DMS 273 (cell line): ENCODE results near the gene RNF224.

Source experiments
- DNase-seq: peaks from one replicate; lab custom pipeline; 2025; ENCODE audit not compliant: unreplicated experiment; lab: John Stamatoyannopoulos, UW

Gene RNF224

DNA sequence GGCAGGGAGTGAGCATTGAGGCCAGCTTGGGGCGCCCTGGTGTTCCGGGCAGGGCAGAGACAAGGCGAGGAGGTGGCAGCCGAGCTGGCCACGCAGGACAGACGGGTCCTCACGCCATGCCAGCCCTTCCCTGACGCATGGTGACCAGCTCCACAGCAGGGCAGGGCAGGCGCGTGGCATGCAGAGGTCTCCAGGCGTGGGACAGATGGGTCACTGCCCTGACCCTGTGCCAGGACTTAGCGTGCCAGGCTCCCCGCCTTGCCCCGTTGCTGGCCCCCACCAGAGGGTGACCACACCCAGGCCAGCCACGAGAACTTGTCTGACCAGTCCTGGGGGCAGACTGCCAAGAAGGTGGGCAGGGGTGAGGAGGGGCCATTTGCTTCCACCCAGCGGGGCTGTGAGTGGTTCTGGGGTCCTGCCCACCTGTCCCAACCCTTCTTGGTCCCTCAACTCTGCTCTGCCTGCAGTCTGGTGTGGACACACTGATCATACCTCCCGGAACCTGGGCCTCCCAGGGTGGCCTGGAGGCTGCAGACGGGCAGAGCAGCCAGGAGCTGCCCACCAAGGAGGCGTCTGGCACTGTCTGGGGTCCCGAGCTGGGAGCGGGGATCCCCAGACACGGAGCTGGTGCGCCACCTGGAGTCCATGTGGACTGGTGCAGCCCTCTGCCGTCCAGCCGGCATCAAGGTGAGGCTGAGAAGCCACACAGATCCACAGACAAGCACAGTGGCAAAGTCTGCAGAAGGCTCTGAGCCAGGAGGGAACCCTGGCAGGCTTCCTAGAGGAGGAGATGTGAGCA is at the start of gene RNF224:
Gene RNF224 (plus strand): TSS at position 449 of the 799 bp plus-strand sequence. CDS start 834 bp downstream, outside the sequence.
- peak; percentile 89 for DNase-seq

- DNase-seq: no peak
Measured at GRCh38 chr9:137178201-137178938, 48.9 kb upstream of the RNF224 start.

- DNase-seq: no peak
Measured at GRCh38 chr9:137178939-137179630, 48.2 kb upstream of the RNF224 start.

- no peak for DNase-seq
Measured at GRCh38 chr9:137179761-137180160, 47.5 kb upstream of the RNF224 start.

- DNase-seq: no peak
Measured at GRCh38 chr9:137180491-137180890, 46.8 kb upstream of the RNF224 start.

DNA sequence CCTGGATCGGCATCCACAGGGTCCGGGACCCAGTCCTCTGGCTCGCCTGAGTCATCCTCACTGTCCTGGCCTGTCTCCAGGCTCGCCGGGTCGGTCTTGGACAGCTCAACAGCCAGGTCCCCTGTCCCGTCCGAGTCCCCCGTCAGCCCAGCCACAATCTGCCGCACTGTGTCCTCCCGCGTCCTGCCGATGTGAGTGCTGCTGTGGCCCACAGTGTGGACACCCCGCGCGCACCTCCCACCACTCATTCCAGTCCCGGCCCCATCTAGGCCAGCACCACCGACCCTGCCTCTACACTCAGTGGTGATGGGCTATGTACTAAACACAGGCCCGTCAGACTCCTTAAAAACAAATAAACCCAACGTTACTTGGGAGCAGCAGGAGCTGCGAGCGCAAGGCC is 45.6 kb upstream of the RNF224 start:
- no peak for DNase-seq

- DNase-seq: no peak
Measured at GRCh38 chr9:137182836-137183235, 44.5 kb upstream of the RNF224 start.

DNA sequence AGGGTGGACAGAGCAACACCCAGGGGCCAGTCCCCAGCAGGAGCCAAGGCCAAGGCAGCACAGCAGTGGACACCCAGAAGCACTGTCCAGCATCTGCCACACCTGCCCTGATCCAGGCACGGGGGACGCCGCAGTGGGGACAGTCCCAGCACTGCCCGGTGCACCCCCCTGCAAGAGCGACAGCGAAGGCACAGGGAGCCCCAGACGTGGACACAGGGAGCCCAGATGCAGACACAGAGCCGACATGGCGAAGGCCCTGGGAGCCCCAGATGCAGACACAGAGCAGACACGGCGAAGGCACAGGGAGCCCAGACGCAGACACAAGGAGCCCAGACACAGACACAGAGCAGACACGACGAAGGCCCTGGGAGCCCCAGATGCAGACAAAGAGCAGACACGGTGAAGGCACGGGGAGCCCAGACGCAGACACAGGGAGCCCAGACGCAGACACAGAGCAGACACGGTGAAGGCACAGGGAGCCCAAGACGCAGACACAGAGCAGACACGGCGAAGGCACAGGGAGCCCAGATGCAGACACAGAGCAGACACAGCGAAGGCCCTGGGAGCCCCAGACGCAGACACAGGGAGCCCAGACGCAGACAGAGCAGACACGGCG is 43.2 kb upstream of the RNF224 start:
- no peak for DNase-seq

DNA sequence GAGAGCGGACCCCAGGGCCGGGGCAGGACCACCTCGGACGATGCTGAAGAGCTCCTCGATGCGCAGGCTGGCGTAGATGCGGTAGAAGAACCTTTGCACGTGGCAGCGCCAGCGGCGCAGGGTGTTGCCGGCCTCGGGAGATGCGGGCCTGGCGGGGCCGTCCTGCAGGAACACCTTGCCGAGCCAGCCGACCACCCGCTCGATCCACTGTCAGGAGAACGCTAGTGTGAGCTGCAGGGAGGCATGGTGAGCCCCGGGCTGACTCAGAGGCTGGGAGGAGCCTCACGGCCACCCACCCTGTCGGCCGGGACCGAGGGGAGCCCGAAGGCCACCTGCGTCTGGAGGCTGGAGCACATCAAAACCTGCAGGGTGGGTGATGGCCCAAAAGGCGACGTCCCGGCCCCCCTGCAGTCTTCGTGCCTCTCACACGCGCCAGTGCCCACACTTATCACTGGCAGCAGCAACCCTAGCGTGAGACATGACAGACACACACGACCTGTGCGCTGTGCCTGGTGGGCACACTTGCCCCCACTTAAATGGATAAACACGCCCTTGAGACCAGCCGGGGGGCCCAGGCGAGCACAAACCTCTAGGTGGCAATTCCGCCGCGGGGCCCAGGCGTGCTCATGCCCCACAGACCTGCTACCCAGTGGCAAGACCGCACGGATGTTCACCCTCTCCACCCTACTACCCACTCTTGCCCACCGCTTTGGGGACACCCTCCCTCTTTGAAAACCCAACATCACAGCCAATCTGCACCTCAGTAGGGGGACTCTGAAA is 42.2 kb upstream of the RNF224 start:
- DNase-seq: no peak

GRCh38 chr9:137185921-137186320 is 41.4 kb upstream of the RNF224 start:
- DNase-seq: no peak

GRCh38 chr9:137186385-137186784 is 40.9 kb upstream of the RNF224 start:
- DNase-seq: no peak

- no peak for DNase-seq
Measured at GRCh38 chr9:137187386-137187785, 39.9 kb upstream of the RNF224 start.

DNA sequence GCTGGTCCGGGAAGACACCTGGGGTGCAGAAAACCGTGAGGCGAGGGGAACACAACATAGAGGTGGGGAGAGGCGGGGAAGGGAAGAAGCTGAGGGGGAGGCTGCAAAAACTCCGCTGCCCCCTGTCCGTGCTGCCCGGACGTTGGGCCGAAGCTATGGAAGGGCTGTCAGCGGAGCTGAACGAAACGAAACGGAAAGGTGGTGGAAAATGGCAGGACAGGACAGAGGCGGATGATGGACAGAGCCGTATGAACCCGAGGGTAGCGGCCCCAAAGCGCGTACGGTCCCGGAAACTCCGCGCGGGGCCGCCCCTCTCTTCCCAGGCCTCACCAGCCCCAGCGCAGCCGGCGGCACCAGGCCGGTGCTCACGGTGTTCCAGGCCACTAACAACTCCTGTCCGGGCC is 39.2 kb upstream of the RNF224 start:
- DNase-seq: no peak

DNA sequence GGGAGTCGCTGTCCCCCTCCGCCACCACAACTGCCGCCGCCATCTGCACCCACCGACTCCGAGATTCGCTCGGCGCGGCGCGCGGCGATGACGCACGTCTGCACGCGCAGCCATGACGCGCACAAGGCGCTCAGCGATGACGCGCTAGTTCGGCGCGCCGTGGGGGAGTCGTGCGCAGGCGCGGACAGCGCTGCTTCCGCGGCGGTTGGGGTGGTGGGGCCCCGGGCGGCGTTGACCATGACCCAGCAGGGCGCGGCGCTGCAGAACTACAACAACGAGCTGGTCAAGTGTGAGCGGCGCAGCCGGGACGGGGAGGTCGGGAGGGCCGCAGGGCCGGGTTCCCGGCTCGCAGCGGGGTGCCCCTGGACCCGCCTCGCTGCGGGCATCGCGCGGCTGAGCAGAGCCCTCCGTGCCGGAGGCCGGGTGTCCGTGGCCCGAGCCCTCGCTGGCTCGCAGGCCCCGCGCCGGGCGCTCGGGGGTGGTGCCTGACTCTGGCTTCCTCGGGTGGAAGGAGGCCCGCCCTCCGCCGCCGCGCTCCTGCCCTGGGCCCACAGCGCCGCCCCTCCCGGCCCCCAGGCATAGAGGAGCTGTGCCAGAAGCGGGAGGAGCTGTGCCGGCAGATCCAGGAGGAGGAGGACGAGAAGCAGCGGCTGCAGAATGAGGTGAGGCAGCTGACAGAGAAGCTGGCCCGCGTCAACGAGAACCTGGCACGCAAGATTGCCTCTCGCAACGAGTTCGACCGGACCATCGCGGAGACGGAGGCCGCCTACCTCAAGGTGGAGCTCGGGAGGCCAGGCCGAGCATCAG is 38.6 kb upstream of the RNF224 start, which contains the start of the genes ANAPC2 and SSNA1:
Gene ANAPC2 (minus strand): TSS at position 71 of the 807 bp plus-strand sequence. CDS start 28 bp downstream, at position 43.
Gene SSNA1 (plus strand): TSS at position 187 of the 807 bp plus-strand sequence. CDS start 51 bp downstream, at position 238.
- peak; percentile 98 for DNase-seq

DNA sequence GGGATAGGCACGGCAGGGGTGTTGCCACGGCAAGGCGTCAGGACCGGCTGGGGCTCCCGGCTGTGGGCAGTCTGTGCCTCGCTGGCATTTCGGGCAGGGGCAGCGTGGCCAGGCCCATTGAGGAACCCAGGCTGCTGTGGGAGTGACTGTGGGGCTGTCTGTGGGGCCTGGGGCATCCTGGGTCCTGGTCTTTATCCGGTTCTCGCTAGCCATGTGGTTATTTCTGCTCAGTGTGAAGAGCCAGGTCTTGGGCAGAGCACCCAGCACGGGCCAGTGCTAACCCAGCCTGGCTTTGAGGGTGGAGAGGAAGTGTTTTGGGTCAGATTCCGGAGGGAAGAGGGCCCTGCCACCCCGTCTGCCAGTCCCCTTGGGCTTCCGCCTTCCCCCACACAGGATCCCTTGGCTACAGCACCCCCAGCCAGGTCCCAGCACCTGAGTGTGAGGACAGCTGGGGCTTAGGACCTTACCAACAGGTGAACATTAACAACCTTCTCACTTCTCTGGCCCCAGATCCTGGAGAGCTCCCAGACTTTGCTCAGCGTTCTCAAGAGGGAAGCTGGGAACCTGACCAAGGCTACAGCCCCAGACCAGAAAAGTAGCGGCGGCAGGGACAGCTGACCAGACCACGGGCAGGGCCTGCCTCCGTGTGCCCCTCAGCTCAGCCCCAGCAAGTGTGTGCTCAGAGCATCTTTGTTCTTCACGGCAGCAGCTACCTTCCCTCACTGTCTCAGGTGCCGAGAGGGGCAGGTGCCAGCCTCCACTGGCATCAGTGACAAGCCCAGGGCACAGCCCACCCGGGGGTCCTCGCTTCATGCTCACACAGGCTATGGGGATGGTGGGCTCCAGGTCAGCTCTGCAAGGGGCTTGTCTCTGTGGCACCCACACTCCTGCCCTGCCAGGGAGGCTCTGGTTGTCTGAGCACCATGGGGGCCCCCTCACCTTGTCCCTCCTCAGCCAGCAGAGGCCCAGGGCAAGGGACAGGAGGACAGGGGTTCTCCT is 37.7 kb upstream of the RNF224 start:
- no peak for DNase-seq

DNA sequence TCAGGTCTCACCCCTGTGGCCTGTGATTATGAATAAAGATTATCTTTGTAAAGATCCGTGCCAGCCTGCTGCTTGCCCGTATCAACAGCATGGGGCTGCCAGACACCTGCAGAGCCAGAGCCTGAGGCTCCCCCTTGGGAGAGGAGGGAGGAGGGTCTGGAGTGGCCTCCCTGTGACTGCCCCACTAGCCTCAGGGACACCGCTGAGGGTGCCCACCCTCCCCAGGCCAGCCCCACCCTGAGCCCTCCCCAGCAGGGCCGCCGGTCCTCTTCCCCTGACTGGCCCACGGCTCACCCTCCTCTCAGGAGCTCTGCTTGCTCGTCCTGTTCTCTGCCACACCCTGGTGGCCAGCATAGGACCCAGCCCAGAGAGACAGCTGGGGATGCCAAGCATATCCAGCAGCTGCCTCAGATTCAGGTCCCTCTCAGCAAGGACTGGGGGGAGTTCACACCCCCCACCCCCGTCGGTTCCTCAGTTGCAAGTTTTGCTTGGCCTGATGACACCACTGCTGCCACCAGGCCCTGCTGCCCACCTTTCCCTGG is 36.9 kb upstream of the RNF224 start:
- peak; percentile 57 for DNase-seq

DNA sequence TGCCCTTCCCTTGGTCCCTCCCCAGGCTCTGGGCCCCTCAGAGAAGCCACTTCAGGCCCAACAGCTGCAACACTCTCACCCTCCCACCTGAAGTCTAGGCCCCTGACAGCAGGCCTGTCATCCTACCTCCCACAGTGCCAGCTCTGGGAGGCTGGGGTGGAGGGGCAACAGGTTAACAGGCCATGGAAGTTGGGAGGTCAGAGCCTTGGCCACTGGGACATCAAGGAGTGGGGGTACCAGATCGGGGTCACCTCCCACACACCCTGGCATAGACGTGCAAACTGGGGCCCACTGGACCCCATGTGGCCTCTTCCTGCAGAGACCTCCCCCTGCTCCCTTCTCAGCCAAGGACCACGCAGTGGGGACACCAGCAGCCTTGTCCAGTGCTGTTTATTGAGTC is 36.1 kb upstream of the RNF224 start:
- no peak for DNase-seq
